Endothelial cell of umbilical vein (primary cell): ENCODE measurements around the gene KCTD2. TPM values are rescaled to one million over a fixed set of nuclear protein-coding genes. Genes with fewer than 3 reads are reported as not detected.

Source experiments
- BruUV-seq: library from RNA; stranded (reverse); fragments of 400-500 nt; replicated peaks from 2 replicates; lab custom pipeline; 2021; lab: Mats Ljungman, UMichigan
- CTCF ChIA-PET: fragments of 300-600, 350-600 bp; sonication (Branson Sonifier 250); formaldehyde crosslinking; loops from one replicate; lab custom pipeline; 2021; ENCODE audit warnings: antibody characterized with exemption, inconsistent platforms; lab: Charles Lee
- POLR2A ChIA-PET: fragments of 300-600, 350-600 bp; sonication (Branson Sonifier 250); formaldehyde crosslinking; loops from one replicate; lab custom pipeline; 2021; ENCODE audit warnings: antibody characterized with exemption, inconsistent platforms; lab: Charles Lee
- DNase-seq: peaks from one replicate; pipeline ENCODE4 v3.0.0-alpha.2; 2011; ENCODE audit warnings: low read depth, low spot score
- FAIRE-seq: peaks from 2 replicates; lab custom pipeline; 2011; peaks lifted over from hg19 to GRCh38; lab: Jason Lieb, UNC
- H2AFZ ChIP-seq: 2 replicates; pipeline ENCODE4 v1.6.0; 2012; ENCODE audit warnings: low read depth, low read length, control low read depth, inconsistent platforms
- H3K27ac ChIP-seq: 2 replicates; pipeline ENCODE4 v1.5.1; 2011; ENCODE audit warnings: low read depth, mild to moderate bottlenecking, control low read depth, low read length, moderate library complexity; ENCODE audit not compliant: insufficient read depth
- H3K27me3 ChIP-seq, 2 experiments: 2 replicates each; pipeline versions ENCODE4 v1.6.0 to v1.6.1; 2011; ENCODE audit warnings: low read length in 2 of 2, mixed read lengths in 1 of 2; ENCODE audit not compliant: control insufficient read depth in 2 of 2, insufficient read depth in 2 of 2
- H3K36me3 ChIP-seq, 2 experiments: 2 replicates in 1 of 2; 3 replicates in 1 of 2; pipeline ENCODE4 v1.5.1; 2011; ENCODE audit warnings: low read length in 2 of 2, mild to moderate bottlenecking in 1 of 2, moderate library complexity in 1 of 2; ENCODE audit not compliant: control insufficient read depth in 2 of 2, insufficient read depth in 2 of 2; ENCODE audit errors: extremely low read depth in 1 of 2
- H3K4me1 ChIP-seq: 3 replicates; pipeline ENCODE4 v1.5.1; 2011; ENCODE audit warnings: mild to moderate bottlenecking, low read length; ENCODE audit not compliant: control insufficient read depth, insufficient read depth; ENCODE audit errors: extremely low read depth
- H3K4me2 ChIP-seq: 2 replicates; pipeline ENCODE4 v1.6.1; 2011; ENCODE audit warnings: low read length, control low read depth, mixed read lengths; ENCODE audit not compliant: insufficient read depth
- H3K4me3 ChIP-seq, 3 experiments: fragments of 200-600 bp in 1 of 3; sonication (generic), shearing (Covaris generic) in 1 of 3; replicated peaks in 1 of 3; 2 replicates each; pipeline ENCODE4 v1.5.1; 2011 to 2016; ENCODE audit warnings: control low read depth in 3 of 3, low read length in 3 of 3, mild to moderate bottlenecking in 2 of 3, inconsistent platforms in 1 of 3, low read depth in 1 of 3, moderate library complexity in 1 of 3; ENCODE audit not compliant: insufficient read depth in 1 of 3
- H3K79me2 ChIP-seq: 2 replicates; pipeline ENCODE4 v1.6.0; 2012; ENCODE audit warnings: low read length, inconsistent platforms; ENCODE audit not compliant: control insufficient read depth, insufficient read depth
- H3K9ac ChIP-seq: replicated peaks from 2 replicates; pipeline ENCODE3; 2011; ENCODE audit warnings: low read length, control low read depth; ENCODE audit not compliant: insufficient read depth; ENCODE audit errors: extremely low read depth
- H3K9me1 ChIP-seq: replicated peaks from 3 replicates; pipeline ENCODE4 v1.6.0; 2011; ENCODE audit warnings: mild to moderate bottlenecking, low read length; ENCODE audit not compliant: control insufficient read depth, insufficient read depth; ENCODE audit errors: extremely low read depth
- H3K9me3 ChIP-seq: replicated peaks from 2 replicates; pipeline ENCODE4 v1.5.1; 2012; ENCODE audit warnings: low read length, inconsistent platforms; ENCODE audit not compliant: control insufficient read depth, insufficient read depth
- H4K20me1 ChIP-seq: replicated peaks from 2 replicates; pipeline ENCODE3; 2011; ENCODE audit warnings: mild to moderate bottlenecking, low read length; ENCODE audit not compliant: control insufficient read depth, insufficient read depth; ENCODE audit errors: extremely low read depth
- CTCF ChIP-seq, 2 donors: IDR thresholded peaks; 1 replicate in 1 of 2; 2 replicates in 1 of 2; pipeline ENCODE4 v1.5.1; 2011; ENCODE audit warnings: low read length in 2 of 2, mild to moderate bottlenecking in 2 of 2, moderate library complexity in 2 of 2, control low read depth in 1 of 2, inconsistent platforms in 1 of 2, low read depth in 1 of 2; ENCODE audit not compliant: insufficient read depth in 1 of 2; ENCODE audit errors: extremely low read depth in 1 of 2
- EZH2 ChIP-seq: IDR thresholded peaks from 2 replicates; pipeline ENCODE4 v1.6.1; 2012; ENCODE audit warnings: borderline replicate concordance, low read depth, mild to moderate bottlenecking, moderate library complexity, low read length, inconsistent platforms; ENCODE audit not compliant: severe bottlenecking
- FOS ChIP-seq: IDR thresholded peaks from 2 replicates; pipeline ENCODE4 v1.6.1; 2011; ENCODE audit warnings: mild to moderate bottlenecking, low read length, moderate library complexity, borderline replicate concordance; ENCODE audit not compliant: insufficient read depth
- GATA2 ChIP-seq: IDR thresholded peaks from 2 replicates; pipeline ENCODE4 v1.7.0; 2011; ENCODE audit warnings: low read depth, mild to moderate bottlenecking, moderate library complexity, mixed read lengths, low read length; ENCODE audit not compliant: insufficient read length, insufficient read depth
- JUN ChIP-seq: IDR thresholded peaks from 2 replicates; pipeline ENCODE4 v1.6.1; 2011; ENCODE audit warnings: borderline replicate concordance, low read depth; ENCODE audit not compliant: insufficient read length, insufficient read depth
- MAX ChIP-seq: IDR thresholded peaks from 2 replicates; pipeline ENCODE4 v1.6.1; 2011; ENCODE audit not compliant: insufficient read depth, insufficient read length
- MYC ChIP-seq: IDR thresholded peaks from one replicate; pipeline ENCODE4 v1.6.1; 2011; ENCODE audit warnings: mild to moderate bottlenecking, low read depth, low read length
- POLR2A ChIP-seq: IDR thresholded peaks from 2 replicates; pipeline ENCODE4 v1.6.1; 2012; ENCODE audit warnings: low read depth, mild to moderate bottlenecking, control low read depth, low read length
- POLR2AphosphoS5 ChIP-seq: IDR thresholded peaks from 2 replicates; pipeline ENCODE4 v1.6.1; 2012; ENCODE audit warnings: low read depth, mild to moderate bottlenecking, control low read depth, low read length, moderate library complexity; ENCODE audit not compliant: insufficient read depth
- dilution Hi-C: fragments of 300-500 bp; cut with MboI; formaldehyde crosslinking; loops from one replicate; pipeline ENCODE4 v1.15.0; 2019; ENCODE audit warnings: low sequenced_read_pairs; ENCODE audit not compliant: extremely low pct_ligation_motif_present
- intact Hi-C: fragments of 100-400 bp; cut with micrococcal nuclease; formaldehyde crosslinking; loops from one replicate; pipeline ENCODE4 v1.10.0; 2022
- polyA plus RNA-seq, 4 experiments: library from polyadenylated mRNA; depleted of rRNA in 3 of 4; stranded (reverse) in 3 of 4; unstranded in 1 of 4; fragments of >200 nt; gene quantifications; 2 replicates each; pipeline versions ENCODE4 v1.2.1 to v1.2.3, GENCODE V29; 2011 to 2012; ENCODE audit warnings: missing spikeins in 1 of 4
- total RNA-seq: library from RNA; stranded (reverse); gene quantifications from 2 replicates; pipeline ENCODE4 v1.2.3, GENCODE V29; 2021

The KCTD2 gene
- total and polyA plus RNA-seq, 2 donors (not counting 3 experiments of a cell fraction or from before 2014, with no cell fraction given), result 23.2 to 24.8 TPM

- peaks cover 6% of the 10 kb centered on the region for H3K4me1 ChIP-seq
- no peaks in the 10 kb centered on the region for H3K9me1 ChIP-seq
- intact Hi-C loops (no loop called here), dilution Hi-C loops (no loop called here)
- H3K9me3 ChIP-seq, result no peaks in the 10 kb centered on the region
- no peaks in the 10 kb centered on the region for H3K79me2 ChIP-seq
- peaks cover 8 to 27% of the 10 kb centered on the region in 2 experiments for H3K36me3 ChIP-seq
- H3K9ac ChIP-seq, result no peak overlapping the region
- no peak overlapping the region for H3K4me3 ChIP-seq
- no peak overlapping the region for H3K27ac ChIP-seq
- H3K27me3 ChIP-seq, result no peaks in the 10 kb centered on the region
- POLR2A ChIA-PET, result no interaction called here
- FAIRE-seq, result no peak
- H2AFZ ChIP-seq, result no peak overlapping the region
- TF ChIP-seq GATA2 (no peak), MAX (no peak), CTCF (IDR thresholded peaks at IDR 0.05; ENCODE audit: extremely low read depth in 1 of 2, insufficient read depth in 1 of 2, low read depth in 1 of 2, low read length in 2 of 2) (no peak), POLR2AphosphoS5 (no peak), JUN (no peak), MYC (no peak), POLR2A (no peak), EZH2 (no peak), FOS (no peak)
- no TSS peak for BruUV-seq
- DNase-seq, result no peak
- no peak overlapping the region for H3K4me2 ChIP-seq
- CTCF ChIA-PET, result interaction anchor here (0.9 to 6.1 kb wide), 3 partner anchors 24 to 50 kb away, joined by 3 to 80 read pairs (median 4); no protein-coding TSS in a partner anchor
- H4K20me1 ChIP-seq, result no peaks in the 10 kb centered on the region
These were observed 17.4 kb downstream of the KCTD2 start for GRCh38 chr17:75064460-75064859.
